Progenitor cell of endocrine pancreas (in vitro differentiated cells): ENCODE data around the gene NECTIN1. TPM values are rescaled to one million over a fixed set of nuclear protein-coding genes. Genes with fewer than 3 reads are reported as not detected.

Source experiments
- DNase-seq: peaks from one replicate; pipeline ENCODE4 v3.0.0; 2021; ENCODE audit warnings: low spot score; ENCODE audit not compliant: unreplicated experiment
- H3K27ac Mint-ChIP-seq: 2 replicates; pipeline ENCODE4 v1.8.0; 2021; ENCODE audit warnings: mild to moderate bottlenecking, moderate library complexity, mixed read lengths
- H3K27me3 Mint-ChIP-seq: 2 replicates; pipeline ENCODE4 v1.8.0; 2021; ENCODE audit warnings: mixed read lengths
- H3K36me3 Mint-ChIP-seq: 2 replicates; pipeline ENCODE4 v1.8.0; 2022; ENCODE audit warnings: mixed read lengths; ENCODE audit not compliant: insufficient read depth
- H3K4me1 Mint-ChIP-seq: 2 replicates; pipeline ENCODE4 v1.8.0; 2021; ENCODE audit warnings: low read depth, mixed read lengths
- H3K4me3 Mint-ChIP-seq: 2 replicates; pipeline ENCODE4 v1.8.0; 2021; ENCODE audit warnings: low read depth, mild to moderate bottlenecking, moderate library complexity, mixed read lengths
- H3K9me3 Mint-ChIP-seq: 2 replicates; pipeline ENCODE4 v1.8.0; 2021; ENCODE audit warnings: low read depth, mixed read lengths
- CTCF ChIP-seq: fragments of 200-600 bp; sonication (generic); IDR thresholded peaks from one replicate; pipeline ENCODE4 v1.5.0; 2021; ENCODE audit warnings: antibody characterized with exemption, mild to moderate bottlenecking; ENCODE audit not compliant: unreplicated experiment
- long read RNA-seq: library from polyadenylated mRNA; unstranded; transcript quantifications from one replicate; pipeline ENCODE4 v2.0.0, GENCODE V29; 2020
- total RNA-seq: library from RNA; stranded (reverse); gene quantifications from 2 replicates; pipeline ENCODE4 v1.2.1, GENCODE V29; 2021

The NECTIN1 gene
- total RNA-seq: 42.1 and 44.8 TPM in 2 replicates
- long read RNA-seq, partial matches to known transcripts: 0 of 2 reads
- long read RNA-seq, other reads (novel, unspliced or antisense): 2 of 2 reads

- peaks cover 38% of the 10 kb centered on the region for H3K27me3 Mint-ChIP-seq
- peak; percentile 99 for TF ChIP-seq CTCF
- H3K4me3 Mint-ChIP-seq: peak within 1 kb of the TSS; percentile 96
- no peaks in the 10 kb centered on the region for H3K36me3 Mint-ChIP-seq
- peaks cover 20% of the 10 kb centered on the region for H3K4me1 Mint-ChIP-seq
- DNase-seq: peak; percentile 97
- H3K9me3 Mint-ChIP-seq: no peaks in the 10 kb centered on the region
- H3K27ac Mint-ChIP-seq: peak within 1 kb of the TSS; percentile 94
Observed at GRCh38 chr11:119728651-119729580, at the start of gene NECTIN1. NECTIN1 (minus strand) TSS chr11:119729200; CDS start chr11:119728553, 647 bp downstream.

- Mint-ChIP-seq H3K4me3 (no peak overlapping the region), H3K9me3 (no peaks in the 10 kb centered on the region), H3K36me3 (no peaks in the 10 kb centered on the region), H3K27me3 (peaks cover 36% of the 10 kb centered on the region), H3K27ac (no peak overlapping the region), H3K4me1 (no peaks in the 10 kb centered on the region)
- no peak for TF ChIP-seq CTCF
- DNase-seq: no peak
Observed at GRCh38 chr11:119778391-119779194, 49.6 kb upstream of the NECTIN1 start.

GRCh38 chr11:119777940-119778339, 48.9 kb upstream of the NECTIN1 start:
- no peaks in the 10 kb centered on the region for H3K4me1 Mint-ChIP-seq
- no peak overlapping the region for H3K4me3 Mint-ChIP-seq
- DNase-seq: no peak
- H3K36me3 Mint-ChIP-seq: no peaks in the 10 kb centered on the region
- TF ChIP-seq CTCF: no peak
- no peak overlapping the region for H3K27ac Mint-ChIP-seq
- H3K27me3 Mint-ChIP-seq: peaks cover 38% of the 10 kb centered on the region
- no peaks in the 10 kb centered on the region for H3K9me3 Mint-ChIP-seq

- H3K27me3 Mint-ChIP-seq: peaks cover 35% of the 10 kb centered on the region
- no peak overlapping the region for H3K27ac Mint-ChIP-seq
- H3K9me3 Mint-ChIP-seq: no peaks in the 10 kb centered on the region
- TF ChIP-seq CTCF: no peak
- no peaks in the 10 kb centered on the region for H3K4me1 Mint-ChIP-seq
- no peak overlapping the region for H3K4me3 Mint-ChIP-seq
- no peaks in the 10 kb centered on the region for H3K36me3 Mint-ChIP-seq
- no peak for DNase-seq
Observed at GRCh38 chr11:119776651-119777050, 47.7 kb upstream of the NECTIN1 start.

GRCh38 chr11:119776031-119776636, 47.1 kb upstream of the NECTIN1 start:
- Mint-ChIP-seq H3K27ac (no peak overlapping the region), H3K27me3 (peaks cover 38% of the 10 kb centered on the region), H3K9me3 (no peaks in the 10 kb centered on the region), H3K4me3 (no peak overlapping the region), H3K36me3 (no peaks in the 10 kb centered on the region), H3K4me1 (no peaks in the 10 kb centered on the region)
- DNase-seq: no peak
- TF ChIP-seq CTCF: no peak
